H9 (cell line): ENCODE results near the gene ARL14EP. TPM values are rescaled to one million over a fixed set of nuclear protein-coding genes. Genes with fewer than 3 reads are reported as not detected.

Source experiments
- DNase-seq: peaks from one replicate; pipeline ENCODE4 v3.0.0-alpha.2; 2017
- H2AFZ ChIP-seq: one replicate; pipeline ENCODE4 v1.6.1; 2013; ENCODE audit warnings: mild to moderate bottlenecking, low read length, control low read depth, moderate library complexity
- H2AK5ac ChIP-seq: 2 replicates; pipeline ENCODE4 v1.6.1; 2013; ENCODE audit warnings: low read length, control low read depth, mixed read lengths; ENCODE audit not compliant: insufficient read length
- H2BK120ac ChIP-seq: one replicate; pipeline ENCODE4 v1.6.1; 2013; ENCODE audit warnings: low read depth, mild to moderate bottlenecking, low read length, control low read depth, inconsistent platforms; ENCODE audit not compliant: poor library complexity, severe bottlenecking
- H2BK12ac ChIP-seq: 2 replicates; pipeline ENCODE4 v1.6.1; 2013; ENCODE audit warnings: low read length, control low read depth, mixed read lengths, low read depth; ENCODE audit not compliant: insufficient read length
- H2BK15ac ChIP-seq: 2 replicates; pipeline ENCODE4 v1.6.1; 2013; ENCODE audit warnings: low read depth, low read length, control low read depth
- H2BK20ac ChIP-seq: one replicate; pipeline ENCODE4 v1.6.1; 2013; ENCODE audit warnings: low read depth, mild to moderate bottlenecking, low read length, control low read depth, inconsistent platforms; ENCODE audit not compliant: poor library complexity, severe bottlenecking
- H2BK5ac ChIP-seq: 2 replicates; pipeline ENCODE4 v1.6.1; 2013; ENCODE audit warnings: low read length, control low read depth, mixed read lengths; ENCODE audit not compliant: insufficient read length
- H3K14ac ChIP-seq: 2 replicates; pipeline ENCODE4 v1.6.1; 2013; ENCODE audit warnings: low read length, control low read depth; ENCODE audit not compliant: insufficient read depth
- H3K18ac ChIP-seq: 2 replicates; pipeline ENCODE4 v1.6.1; 2013; ENCODE audit warnings: low read depth, mild to moderate bottlenecking, mixed read lengths, low read length, control low read depth; ENCODE audit not compliant: insufficient read length
- H3K23ac ChIP-seq: 2 replicates; pipeline ENCODE4 v1.6.1; 2013; ENCODE audit warnings: low read length, control low read depth, mixed read lengths, low read depth; ENCODE audit not compliant: insufficient read length
- H3K23me2 ChIP-seq: 2 replicates; pipeline ENCODE4 v1.6.1; 2013; ENCODE audit warnings: low read depth, mild to moderate bottlenecking, mixed read lengths, low read length, control low read depth; ENCODE audit not compliant: insufficient read length, poor library complexity, severe bottlenecking
- H3K27ac ChIP-seq: 2 replicates; pipeline ENCODE4 v1.5.1; 2013; ENCODE audit warnings: low read length, control low read depth, mixed read lengths, low read depth; ENCODE audit not compliant: insufficient read length
- H3K27me3 ChIP-seq: 2 replicates; pipeline ENCODE4 v1.6.1; 2013; ENCODE audit warnings: low read length, control low read depth, inconsistent platforms; ENCODE audit not compliant: insufficient read depth
- H3K4ac ChIP-seq: 2 replicates; pipeline ENCODE4 v1.6.1; 2013; ENCODE audit warnings: low read depth, mild to moderate bottlenecking, control low read depth, inconsistent platforms, low read length, moderate library complexity
- H3K4me1 ChIP-seq: 2 replicates; pipeline ENCODE4 v1.6.1; 2013; ENCODE audit warnings: low read length, control low read depth, inconsistent platforms; ENCODE audit not compliant: insufficient read depth
- H3K4me2 ChIP-seq: 2 replicates; pipeline ENCODE4 v1.6.1; 2013; ENCODE audit warnings: low read length, control low read depth, mixed read lengths; ENCODE audit not compliant: insufficient read length, insufficient read depth
- H3K56ac ChIP-seq: 2 replicates; pipeline ENCODE4 v1.6.1; 2013; ENCODE audit warnings: low read depth, mild to moderate bottlenecking, mixed read lengths, low read length, control low read depth; ENCODE audit not compliant: insufficient read length
- H3K79me1 ChIP-seq: 2 replicates; pipeline ENCODE4 v1.6.1; 2013; ENCODE audit warnings: low read depth, mild to moderate bottlenecking, moderate library complexity, low read length, control low read depth, inconsistent platforms; ENCODE audit not compliant: insufficient read depth, poor library complexity, severe bottlenecking
- H3K79me2 ChIP-seq: 2 replicates; pipeline ENCODE4 v1.6.1; 2013; ENCODE audit warnings: low read length, control low read depth, inconsistent platforms; ENCODE audit not compliant: insufficient read depth
- H3K9ac ChIP-seq: 2 replicates; pipeline ENCODE4 v1.6.1; 2013; ENCODE audit warnings: low read length, control low read depth, mixed read lengths; ENCODE audit not compliant: insufficient read length; ENCODE audit errors: extremely low read depth
- H3K9me3 ChIP-seq: one replicate; pipeline ENCODE4 v1.6.1; 2013; ENCODE audit warnings: low read depth, low read length, inconsistent platforms; ENCODE audit not compliant: control insufficient read depth
- H3T11ph ChIP-seq: one replicate; pipeline ENCODE4 v1.6.1; 2013; ENCODE audit warnings: mild to moderate bottlenecking, low read length, control low read depth, inconsistent platforms
- H4K20me1 ChIP-seq: one replicate; pipeline ENCODE4 v1.6.1; 2013; ENCODE audit not compliant: control insufficient read depth, insufficient read length, insufficient read depth
- H4K5ac ChIP-seq: 2 replicates; pipeline ENCODE4 v1.6.1; 2013; ENCODE audit warnings: low read depth, mild to moderate bottlenecking, mixed read lengths, low read length, control low read depth; ENCODE audit not compliant: insufficient read length
- H4K8ac ChIP-seq: replicated peaks from 2 replicates; pipeline ENCODE4 v1.6.1; 2013; ENCODE audit warnings: low read length, control low read depth, mixed read lengths, low read depth; ENCODE audit not compliant: insufficient read length
- H4K91ac ChIP-seq: 2 replicates; pipeline ENCODE4 v1.6.1; 2013; ENCODE audit warnings: low read depth, mild to moderate bottlenecking, moderate library complexity, mixed read lengths, low read length, control low read depth; ENCODE audit not compliant: insufficient read length
- H3K27ac Mint-ChIP-seq, 3 experiments: 2 replicates in 2 of 3; 3 replicates in 1 of 3; pipeline ENCODE4 v1.8.0; 2020 to 2021; ENCODE audit warnings: mixed read lengths in 3 of 3, mild to moderate bottlenecking in 1 of 3, moderate library complexity in 1 of 3
- H3K27me3 Mint-ChIP-seq: 2 replicates; pipeline ENCODE4 v1.8.0; 2021; ENCODE audit warnings: low read depth, mild to moderate bottlenecking, moderate library complexity, mixed read lengths
- H3K36me3 Mint-ChIP-seq, 3 experiments: 2 replicates in 2 of 3; 3 replicates in 1 of 3; pipeline ENCODE4 v1.8.0; 2020 to 2021; ENCODE audit warnings: low read depth in 3 of 3, mixed read lengths in 3 of 3; ENCODE audit not compliant: insufficient read depth in 1 of 3
- H3K4me1 Mint-ChIP-seq, 2 experiments: 2 replicates each; pipeline ENCODE4 v1.8.0; 2020; ENCODE audit warnings: mixed read lengths in 2 of 2
- H3K4me3 Mint-ChIP-seq, 2 experiments: 2 replicates in 1 of 2; 3 replicates in 1 of 2; pipeline ENCODE4 v1.8.0; 2020 to 2021; ENCODE audit warnings: mild to moderate bottlenecking in 2 of 2, mixed read lengths in 2 of 2, moderate library complexity in 1 of 2
- H3K9me3 Mint-ChIP-seq, 2 experiments: 2 replicates in 1 of 2; 3 replicates in 1 of 2; pipeline ENCODE4 v1.8.0; 2020; ENCODE audit warnings: mild to moderate bottlenecking in 2 of 2, mixed read lengths in 2 of 2, moderate library complexity in 1 of 2
- total RNA-seq: library from RNA; stranded (reverse); gene quantifications from 2 replicates; pipeline ENCODE4 v1.2.1, GENCODE V29; 2021
- TF ChIP-seq, protein P1 (sequence below): fragments of 200-600 bp; sonication (generic); conservative IDR thresholded peaks from 3 replicates; pipeline ENCODE4 v1.8.0; 2021; ENCODE audit warnings: antibody characterized with exemption, mild to moderate bottlenecking

ARL14EP gene
- total RNA-seq, 1 experiment from 2014 or later = 20.9 TPM

DNA sequence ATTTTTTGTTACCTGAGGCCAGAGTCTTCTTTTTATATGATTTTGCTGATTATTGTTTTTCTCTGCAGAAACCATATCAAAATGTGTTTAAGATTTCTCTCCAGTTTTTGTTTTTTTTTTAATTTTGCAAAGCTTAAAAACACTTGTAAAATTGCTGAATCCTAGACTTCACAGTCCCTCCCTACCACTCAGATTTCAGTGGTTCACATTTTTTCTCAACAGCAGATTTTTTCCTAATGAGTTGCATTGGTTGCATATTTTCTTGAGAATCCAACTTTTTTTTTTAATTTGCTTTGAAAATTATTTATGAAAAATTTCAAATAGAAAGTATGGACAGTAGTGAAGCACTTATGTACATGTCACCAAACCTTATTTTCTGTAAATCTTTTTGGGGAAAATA is 5.8 kb downstream of the ARL14EP start:
- no peak overlapping the region for H4K91ac ChIP-seq
- H4K8ac ChIP-seq = no peak overlapping the region
- Mint-ChIP-seq H3K4me1 (peaks cover 8 to 9% of the 10 kb centered on the region in 2 experiments), H3K27me3 (no peaks in the 10 kb centered on the region), H3K4me3 (no peak overlapping the region), H3K27ac (peak overlapping the region in 1 of 3 experiments; percentile 78; a peak in 1 of 7 replicates), H3K9me3 (no peaks in the 10 kb centered on the region), H3K36me3 (peaks cover 6 to 18% (median 12%) of the 10 kb centered on the region in 3 experiments; a peak in 6 of 7 replicates)
- no peak overlapping the region for H3K4ac ChIP-seq
- H3K4me1 ChIP-seq = no peaks in the 10 kb centered on the region; the same call in 1 of the 2 replicates
- H3K23me2 ChIP-seq = peaks cover 1% of the 10 kb centered on the region
- H2BK120ac ChIP-seq = no peak overlapping the region
- H2BK12ac ChIP-seq = no peak overlapping the region
- H2AK5ac ChIP-seq = no peak overlapping the region
- no peak overlapping the region for H3K27ac ChIP-seq
- no peak overlapping the region for H3K56ac ChIP-seq
- H3K23ac ChIP-seq = no peak overlapping the region
- no peak overlapping the region for H3T11ph ChIP-seq
- no peak overlapping the region for H2BK5ac ChIP-seq
- H3K18ac ChIP-seq = no peak overlapping the region
- DNase-seq = no peak
- no peak overlapping the region for H2BK20ac ChIP-seq
- TF ChIP-seq, protein P1, sequence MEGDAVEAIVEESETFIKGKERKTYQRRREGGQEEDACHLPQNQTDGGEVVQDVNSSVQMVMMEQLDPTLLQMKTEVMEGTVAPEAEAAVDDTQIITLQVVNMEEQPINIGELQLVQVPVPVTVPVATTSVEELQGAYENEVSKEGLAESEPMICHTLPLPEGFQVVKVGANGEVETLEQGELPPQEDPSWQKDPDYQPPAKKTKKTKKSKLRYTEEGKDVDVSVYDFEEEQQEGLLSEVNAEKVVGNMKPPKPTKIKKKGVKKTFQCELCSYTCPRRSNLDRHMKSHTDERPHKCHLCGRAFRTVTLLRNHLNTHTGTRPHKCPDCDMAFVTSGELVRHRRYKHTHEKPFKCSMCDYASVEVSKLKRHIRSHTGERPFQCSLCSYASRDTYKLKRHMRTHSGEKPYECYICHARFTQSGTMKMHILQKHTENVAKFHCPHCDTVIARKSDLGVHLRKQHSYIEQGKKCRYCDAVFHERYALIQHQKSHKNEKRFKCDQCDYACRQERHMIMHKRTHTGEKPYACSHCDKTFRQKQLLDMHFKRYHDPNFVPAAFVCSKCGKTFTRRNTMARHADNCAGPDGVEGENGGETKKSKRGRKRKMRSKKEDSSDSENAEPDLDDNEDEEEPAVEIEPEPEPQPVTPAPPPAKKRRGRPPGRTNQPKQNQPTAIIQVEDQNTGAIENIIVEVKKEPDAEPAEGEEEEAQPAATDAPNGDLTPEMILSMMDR = no peak
- no peak overlapping the region for H3K4me2 ChIP-seq
- no peaks in the 10 kb centered on the region for H3K9me3 ChIP-seq
- no peaks in the 10 kb centered on the region for H3K79me1 ChIP-seq
- H3K27me3 ChIP-seq = no peaks in the 10 kb centered on the region
- H4K20me1 ChIP-seq = no peaks in the 10 kb centered on the region
- H2BK15ac ChIP-seq = no peak overlapping the region
- no peak overlapping the region for H3K9ac ChIP-seq
- no peak overlapping the region for H3K14ac ChIP-seq
- H2AFZ ChIP-seq = no peak overlapping the region
- peaks cover 11% of the 10 kb centered on the region; the same call in 1 of the 2 replicates for H3K79me2 ChIP-seq
- no peak overlapping the region for H4K5ac ChIP-seq
